ENCODE results near the gene SRSF9. TPM values are rescaled to one million over a fixed set of nuclear protein-coding genes. Genes with fewer than 3 reads are reported as not detected.

The SRSF9 gene
- total RNA-seq, 1 experiment from 2014 or later, result 212 TPM

DNA sequence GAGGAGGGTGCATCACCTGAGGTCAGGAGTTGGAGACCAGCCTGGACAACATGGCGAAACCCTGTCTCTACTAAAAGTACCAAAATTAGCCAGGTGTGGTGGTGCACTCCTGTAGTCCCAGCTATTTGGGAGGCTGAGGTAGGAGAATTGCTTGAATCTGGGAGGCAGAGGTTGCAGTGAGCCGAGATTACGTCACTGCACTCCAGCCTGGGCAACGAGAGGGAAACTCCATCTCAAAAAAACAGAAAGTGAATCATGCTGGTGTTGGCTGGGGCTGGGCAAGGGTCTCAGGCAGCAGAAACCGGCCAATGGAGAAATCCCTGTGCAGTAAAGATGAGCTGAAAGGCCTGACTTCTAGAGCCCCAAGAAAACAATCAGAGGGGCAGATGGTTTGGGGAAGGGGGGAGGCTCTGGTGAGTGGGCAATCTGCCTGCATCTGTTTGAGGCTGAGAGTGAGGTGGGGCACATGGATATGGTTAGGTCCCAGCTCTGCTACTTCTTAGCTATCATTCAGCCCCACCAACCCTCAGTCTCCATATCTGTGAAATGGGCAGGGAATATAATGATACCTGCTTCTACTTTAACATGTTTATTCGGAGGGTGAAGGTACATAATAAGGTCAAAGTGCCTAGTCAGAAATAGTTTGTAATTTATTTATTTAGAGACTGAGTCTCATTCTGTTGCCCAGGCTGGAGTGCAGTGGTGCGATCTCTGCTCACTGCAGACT, 52.9 kb downstream of the SRSF9 start:
- no peaks in the 10 kb centered on the region for H3K27me3 ChIP-seq (ENCODE audit: control insufficient read depth, insufficient read depth, low read length)
- no peak overlapping the region for H3K4me3 ChIP-seq (ENCODE audit: insufficient read depth, low read depth, low read length)
- no peaks in the 10 kb centered on the region for H3K36me3 ChIP-seq (replicated peaks; ENCODE audit: control insufficient read depth, insufficient read depth, low read length)
- DNase-seq, result no peak

DNA sequence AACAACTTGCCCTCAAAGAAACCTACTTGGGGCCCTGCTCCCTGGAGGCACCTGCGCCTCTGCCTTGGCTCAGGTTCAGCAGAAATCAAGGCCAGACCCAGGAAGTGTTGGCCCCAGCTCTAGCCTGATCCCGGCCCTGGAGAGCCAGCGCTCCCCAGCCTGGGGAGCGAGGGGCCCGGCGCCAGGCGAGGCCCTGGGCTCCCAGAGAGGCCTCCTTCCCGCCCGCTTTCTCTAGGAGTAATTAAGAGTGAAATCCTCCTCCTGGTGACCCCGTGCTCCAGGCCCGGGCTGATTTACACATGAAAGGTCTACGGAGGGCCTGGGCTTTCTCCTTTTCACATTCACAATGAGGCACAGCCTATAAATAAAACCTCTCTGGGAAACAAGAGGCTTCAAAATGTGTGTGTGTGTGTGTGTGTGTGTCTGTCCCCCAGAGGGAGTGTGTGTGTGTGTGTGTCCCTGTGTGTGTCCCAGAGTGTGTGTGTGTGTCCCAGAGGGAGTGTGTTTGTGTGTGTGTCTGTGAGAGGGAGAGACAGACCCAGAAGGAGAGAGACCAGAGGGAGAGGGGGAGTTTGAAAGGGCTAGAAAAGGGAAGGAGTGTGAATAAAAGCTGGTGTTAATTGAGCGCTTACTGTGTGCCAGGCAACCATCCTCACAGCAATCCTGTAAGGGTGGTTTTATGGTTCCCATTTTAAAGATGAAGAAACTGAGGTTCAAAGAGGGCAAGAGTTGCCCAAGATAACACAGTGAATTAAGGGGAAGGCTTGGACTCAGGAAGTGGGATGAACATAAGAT, 55.5 kb downstream of the SRSF9 start:
- no peaks in the 10 kb centered on the region for H3K27me3 ChIP-seq (ENCODE audit: control insufficient read depth, insufficient read depth, low read length)
- H3K36me3 ChIP-seq (replicated peaks; ENCODE audit: control insufficient read depth, insufficient read depth, low read length), result no peaks in the 10 kb centered on the region
- DNase-seq, result peak; percentile 92
- H3K4me3 ChIP-seq (ENCODE audit: insufficient read depth, low read depth, low read length), result no peak overlapping the region

DNA sequence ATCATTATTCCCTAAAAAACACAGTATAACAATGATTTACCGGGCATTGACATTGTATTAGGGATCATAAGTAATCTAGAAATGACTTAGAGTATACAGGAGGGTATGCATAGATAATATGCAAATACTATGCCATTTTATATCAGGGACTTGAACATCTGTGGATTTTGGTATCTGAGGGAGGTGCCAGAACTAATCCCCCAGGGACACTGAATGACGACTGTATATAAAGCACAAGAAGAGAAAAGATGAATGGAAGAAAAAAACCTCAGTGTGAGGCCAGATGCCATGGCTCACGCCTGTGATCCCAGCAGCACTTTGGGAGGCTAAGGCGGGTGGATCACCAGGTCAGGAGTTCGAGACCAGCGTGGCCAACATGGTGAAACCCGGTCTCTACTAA, 57.1 kb downstream of the SRSF9 start:
- DNase-seq, result no peak

More for the DNA sequence above, 57.1 kb downstream of the SRSF9 start:
- H3K36me3 ChIP-seq (replicated peaks; ENCODE audit: control insufficient read depth, insufficient read depth, low read length), result no peaks in the 10 kb centered on the region
- no peaks in the 10 kb centered on the region for H3K27me3 ChIP-seq (ENCODE audit: control insufficient read depth, insufficient read depth, low read length)
- no peak overlapping the region for H3K4me3 ChIP-seq (ENCODE audit: insufficient read depth, low read depth, low read length)

Other genes starting within 250 kb of the SRSF9 start
- gene PXN, start 204.0 kb downstream of the SRSF9 start, total RNA-seq (2014; rRNA removed; shearing (Covaris generic)), result 76.1 and 89.9 TPM in 2 replicates
- under 0.01 TPM in 2 replicates for gene RNU4-2, start 177.8 kb downstream of the SRSF9 start, total RNA-seq (2014; rRNA removed; shearing (Covaris generic))
- under 0.01 TPM in 2 replicates for gene RNU4-1, start 176.5 kb downstream of the SRSF9 start, total RNA-seq (2014; rRNA removed; shearing (Covaris generic))
- 3.1 and 4.1 TPM in 2 replicates for gene SIRT4, start 167.4 kb downstream of the SRSF9 start, total RNA-seq (2014; rRNA removed; shearing (Covaris generic))
- not detected in 2 replicates for gene PLA2G1B, start 142.0 kb downstream of the SRSF9 start, total RNA-seq (2014; rRNA removed; shearing (Covaris generic))
- 23.2 and 31.8 TPM in 2 replicates for gene MSI1, start 100.6 kb downstream of the SRSF9 start, total RNA-seq (2014; rRNA removed; shearing (Covaris generic))
- 488 and 604 TPM in 2 replicates for gene COX6A1, start 31.6 kb downstream of the SRSF9 start, total RNA-seq (2014; rRNA removed; shearing (Covaris generic))
- gene TRIAP1, start 23.4 kb downstream of the SRSF9 start, total RNA-seq (2014; rRNA removed; shearing (Covaris generic)), result 35.2 and 37.2 TPM in 2 replicates
- gene GATC, start 23.3 kb downstream of the SRSF9 start, total RNA-seq (2014; rRNA removed; shearing (Covaris generic)), result 19.8 and 23.4 TPM in 2 replicates
- 215 and 313 TPM in 2 replicates for gene DYNLL1, start 26.4 kb upstream of the SRSF9 start, total RNA-seq (2014; rRNA removed; shearing (Covaris generic))
- gene COQ5, start 59.4 kb upstream of the SRSF9 start, total RNA-seq (2014; rRNA removed; shearing (Covaris generic)), result 56.8 and 78.3 TPM in 2 replicates
- gene RNF10, start 64.6 kb upstream of the SRSF9 start, total RNA-seq (2014; rRNA removed; shearing (Covaris generic)), result 118 and 119 TPM in 2 replicates
- 52.6 and 53.8 TPM in 2 replicates for gene POP5, start 111.7 kb upstream of the SRSF9 start, total RNA-seq (2014; rRNA removed; shearing (Covaris generic))
- 4.4 and 6.0 TPM in 2 replicates for gene CABP1, start 170.9 kb upstream of the SRSF9 start, total RNA-seq (2014; rRNA removed; shearing (Covaris generic))
- gene MLEC, start 217.4 kb upstream of the SRSF9 start, total RNA-seq (2014; rRNA removed; shearing (Covaris generic)), result 142 and 181 TPM in 2 replicates
- 15.8 and 26.4 TPM in 2 replicates for gene UNC119B, start 240.7 kb upstream of the SRSF9 start, total RNA-seq (2014; rRNA removed; shearing (Covaris generic))